ENCODE measurements around the gene CEACAM19. TPM values are rescaled to one million over a fixed set of nuclear protein-coding genes. Genes with fewer than 3 reads are reported as not detected.
A peak's percentile ranks its signal among the peaks of the same experiment; 100 is the strongest.
"Not testable (repeated sequence)": the region's sequence is repeated elsewhere in the genome, so short reads cannot be mapped to it uniquely, and the experiment has no call there.

Gene CEACAM19
- total RNA-seq, 2 experiments from 2014 or later = not detected

DNA sequence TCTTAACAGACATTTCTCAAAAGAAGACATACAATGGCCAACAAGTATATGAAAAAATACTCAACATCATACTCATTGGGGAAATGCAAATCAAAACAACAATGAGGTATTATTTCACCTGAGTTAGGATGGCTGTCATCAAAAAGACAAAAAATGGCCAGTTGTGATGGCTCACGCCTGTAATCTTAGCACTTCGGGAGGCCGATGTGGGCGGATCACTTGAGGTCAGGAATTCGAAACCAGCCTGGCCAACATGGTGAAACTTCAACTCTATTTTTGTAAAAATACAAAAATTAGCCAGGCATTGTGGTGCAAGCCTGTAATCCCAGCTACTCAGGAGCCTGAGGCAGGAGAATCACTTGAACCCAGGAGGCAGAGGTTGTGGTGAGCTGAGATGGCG lies 49.7 kb downstream of the CEACAM19 start:
- POLR2A ChIA-PET = interaction anchor here (3.2 kb wide), 1 partner anchor 50 kb away, joined by 8 read pairs; no protein-coding TSS in a partner anchor
- Histone ChIP-seq H3K36me3 (ENCODE audit: insufficient read depth, low read length) (no peaks in the 10 kb centered on the region), H4K20me1 (ENCODE audit: insufficient read depth, low read length) (no peaks in the 10 kb centered on the region), H3K4me3 (ENCODE audit: low read depth, low read length, poor library complexity, severe bottlenecking) (no peak overlapping the region), H3K79me2 (ENCODE audit: insufficient read depth, low read depth, low read length) (no peaks in the 10 kb centered on the region), H3K9me2 (ENCODE audit: insufficient read depth, low read length) (no peaks in the 10 kb centered on the region), H3K4me2 (ENCODE audit: low read length) (peak overlapping the region; percentile 5; the same call in 1 of the 2 replicates), H2AFZ (ENCODE audit: low read length) (no peak overlapping the region), H3K27ac (ENCODE audit: low read depth, low read length, poor library complexity, severe bottlenecking) (no peak overlapping the region), H3K9me3 (ENCODE audit: low read length) (no peaks in the 10 kb centered on the region), H3K4me1 (ENCODE audit: insufficient read depth, low read length, poor library complexity, severe bottlenecking) (peaks cover 46% of the 10 kb centered on the region)
- CTCF ChIA-PET (ENCODE audit: unreplicated experiment) = no interaction called here
- BruUV-seq (replicated peaks) = no TSS peak
- no peak for TF ChIP-seq EZH2phosphoT487 (IDR thresholded peaks at IDR 0.05; ENCODE audit: borderline replicate concordance, low read depth, low read length)
- TF ChIP-seq, protein P1, sequence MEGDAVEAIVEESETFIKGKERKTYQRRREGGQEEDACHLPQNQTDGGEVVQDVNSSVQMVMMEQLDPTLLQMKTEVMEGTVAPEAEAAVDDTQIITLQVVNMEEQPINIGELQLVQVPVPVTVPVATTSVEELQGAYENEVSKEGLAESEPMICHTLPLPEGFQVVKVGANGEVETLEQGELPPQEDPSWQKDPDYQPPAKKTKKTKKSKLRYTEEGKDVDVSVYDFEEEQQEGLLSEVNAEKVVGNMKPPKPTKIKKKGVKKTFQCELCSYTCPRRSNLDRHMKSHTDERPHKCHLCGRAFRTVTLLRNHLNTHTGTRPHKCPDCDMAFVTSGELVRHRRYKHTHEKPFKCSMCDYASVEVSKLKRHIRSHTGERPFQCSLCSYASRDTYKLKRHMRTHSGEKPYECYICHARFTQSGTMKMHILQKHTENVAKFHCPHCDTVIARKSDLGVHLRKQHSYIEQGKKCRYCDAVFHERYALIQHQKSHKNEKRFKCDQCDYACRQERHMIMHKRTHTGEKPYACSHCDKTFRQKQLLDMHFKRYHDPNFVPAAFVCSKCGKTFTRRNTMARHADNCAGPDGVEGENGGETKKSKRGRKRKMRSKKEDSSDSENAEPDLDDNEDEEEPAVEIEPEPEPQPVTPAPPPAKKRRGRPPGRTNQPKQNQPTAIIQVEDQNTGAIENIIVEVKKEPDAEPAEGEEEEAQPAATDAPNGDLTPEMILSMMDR (conservative IDR thresholded peaks at IDR 0.05; ENCODE audit: low read length) = no peak
- intact Hi-C loops (cut with micrococcal nuclease; ENCODE audit: unreplicated experiment) = no loop called here
- DNase-seq (ENCODE audit: low spot score) = no peak

- POLR2A ChIA-PET = interaction anchor here (3.2 kb wide), 1 partner anchor 49 kb away, joined by 8 read pairs; no protein-coding TSS in a partner anchor
- peak overlapping the region; percentile 5; the same call in 1 of the 2 replicates for H3K4me2 ChIP-seq (ENCODE audit: low read length)
- H2AFZ ChIP-seq (ENCODE audit: low read length); H3K9me3 ChIP-seq (ENCODE audit: low read length); DNase-seq (ENCODE audit: low spot score); H3K36me3 ChIP-seq (ENCODE audit: insufficient read depth, low read length); intact Hi-C loops (cut with micrococcal nuclease; ENCODE audit: unreplicated experiment); H3K79me2 ChIP-seq (ENCODE audit: insufficient read depth, low read depth, low read length); H3K27ac ChIP-seq (ENCODE audit: low read depth, low read length, poor library complexity, severe bottlenecking); H3K4me3 ChIP-seq (ENCODE audit: low read depth, low read length, poor library complexity, severe bottlenecking); BruUV-seq (replicated peaks); H3K9me2 ChIP-seq (ENCODE audit: insufficient read depth, low read length); CTCF ChIA-PET (ENCODE audit: unreplicated experiment); H4K20me1 ChIP-seq (ENCODE audit: insufficient read depth, low read length): not testable (repeated sequence)
- peaks cover 46% of the 10 kb centered on the region for H3K4me1 ChIP-seq (ENCODE audit: insufficient read depth, low read length, poor library complexity, severe bottlenecking)
Observed at GRCh38 chr19:44721369-44721768, 50.1 kb downstream of the CEACAM19 start.

- H3K79me2 ChIP-seq (ENCODE audit: insufficient read depth, low read depth, low read length) = no peaks in the 10 kb centered on the region
- ChIA-PET CTCF (ENCODE audit: unreplicated experiment) (interaction anchor here (0.6 to 1.0 kb wide), 2 partner anchors 48 to 1735 kb away, joined by 3 read pairs; no protein-coding TSS in a partner anchor), POLR2A (interaction anchor here (3.2 kb wide), 1 partner anchor 48 kb away, joined by 8 read pairs; no protein-coding TSS in a partner anchor)
- BruUV-seq (replicated peaks) = no TSS peak
- peak overlapping the region; percentile 59 for H3K4me2 ChIP-seq (ENCODE audit: low read length)
- DNase-seq (ENCODE audit: low spot score) = peak; percentile 40
- H3K4me1 ChIP-seq (ENCODE audit: insufficient read depth, low read length, poor library complexity, severe bottlenecking) = peaks cover 46% of the 10 kb centered on the region
- peak overlapping the region; percentile 92 for H2AFZ ChIP-seq (ENCODE audit: low read length)
- no peaks in the 10 kb centered on the region for H4K20me1 ChIP-seq (ENCODE audit: insufficient read depth, low read length)
- H3K9me2 ChIP-seq (ENCODE audit: insufficient read depth, low read length) = no peaks in the 10 kb centered on the region
- TF ChIP-seq, protein P1 (conservative IDR thresholded peaks at IDR 0.05; ENCODE audit: low read length) = no peak
- no peak for TF ChIP-seq EZH2phosphoT487 (IDR thresholded peaks at IDR 0.05; ENCODE audit: borderline replicate concordance, low read depth, low read length)
- H3K9me3 ChIP-seq (ENCODE audit: low read length) = no peaks in the 10 kb centered on the region
- H3K36me3 ChIP-seq (ENCODE audit: insufficient read depth, low read length) = no peaks in the 10 kb centered on the region
- intact Hi-C loops (cut with micrococcal nuclease; ENCODE audit: unreplicated experiment) = no loop called here
- peak overlapping the region; percentile 20 for H3K4me3 ChIP-seq (ENCODE audit: low read depth, low read length, poor library complexity, severe bottlenecking)
- H3K27ac ChIP-seq (ENCODE audit: low read depth, low read length, poor library complexity, severe bottlenecking) = no peak overlapping the region
Observed at GRCh38 chr19:44722131-44723121, 51.1 kb downstream of the CEACAM19 start.
